GM06990 (cell line): Measurements from ENCODE around the gene TMPRSS3.

ENCODE experiments used
- DNase-seq: peaks from one replicate; pipeline ENCODE4 v3.0.0-alpha.2; 2011; ENCODE audit not compliant: insufficient read length; ENCODE audit errors: extremely low read depth
- H3K27me3 ChIP-seq: replicated peaks from 2 replicates; pipeline ENCODE4 v1.6.0; 2011; ENCODE audit warnings: low read length; ENCODE audit not compliant: control insufficient read depth, insufficient read depth
- H3K36me3 ChIP-seq: 2 replicates; pipeline ENCODE4 v1.5.1; 2011; ENCODE audit warnings: low read length; ENCODE audit not compliant: control insufficient read depth, insufficient read depth
- H3K4me3 ChIP-seq: replicated peaks from 2 replicates; pipeline ENCODE4 v1.5.1; 2011; ENCODE audit warnings: low read depth, mild to moderate bottlenecking, control low read depth, low read length
- TF ChIP-seq, protein P1 (sequence below): IDR thresholded peaks from 2 replicates; pipeline ENCODE4 v1.5.1; 2011; ENCODE audit warnings: low read length, control low read depth, mild to moderate bottlenecking, inconsistent platforms; ENCODE audit not compliant: insufficient read depth, poor library complexity, severe bottlenecking

TMPRSS3 gene

GRCh38 chr21:42390696-42391095 is 5.2 kb downstream of the TMPRSS3 start:
- Histone ChIP-seq H3K27me3 (no peaks in the 10 kb centered on the region), H3K4me3 (no peak overlapping the region), H3K36me3 (no peaks in the 10 kb centered on the region)
- no peak for DNase-seq
- TF ChIP-seq, protein P1, sequence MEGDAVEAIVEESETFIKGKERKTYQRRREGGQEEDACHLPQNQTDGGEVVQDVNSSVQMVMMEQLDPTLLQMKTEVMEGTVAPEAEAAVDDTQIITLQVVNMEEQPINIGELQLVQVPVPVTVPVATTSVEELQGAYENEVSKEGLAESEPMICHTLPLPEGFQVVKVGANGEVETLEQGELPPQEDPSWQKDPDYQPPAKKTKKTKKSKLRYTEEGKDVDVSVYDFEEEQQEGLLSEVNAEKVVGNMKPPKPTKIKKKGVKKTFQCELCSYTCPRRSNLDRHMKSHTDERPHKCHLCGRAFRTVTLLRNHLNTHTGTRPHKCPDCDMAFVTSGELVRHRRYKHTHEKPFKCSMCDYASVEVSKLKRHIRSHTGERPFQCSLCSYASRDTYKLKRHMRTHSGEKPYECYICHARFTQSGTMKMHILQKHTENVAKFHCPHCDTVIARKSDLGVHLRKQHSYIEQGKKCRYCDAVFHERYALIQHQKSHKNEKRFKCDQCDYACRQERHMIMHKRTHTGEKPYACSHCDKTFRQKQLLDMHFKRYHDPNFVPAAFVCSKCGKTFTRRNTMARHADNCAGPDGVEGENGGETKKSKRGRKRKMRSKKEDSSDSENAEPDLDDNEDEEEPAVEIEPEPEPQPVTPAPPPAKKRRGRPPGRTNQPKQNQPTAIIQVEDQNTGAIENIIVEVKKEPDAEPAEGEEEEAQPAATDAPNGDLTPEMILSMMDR: no peak

DNA sequence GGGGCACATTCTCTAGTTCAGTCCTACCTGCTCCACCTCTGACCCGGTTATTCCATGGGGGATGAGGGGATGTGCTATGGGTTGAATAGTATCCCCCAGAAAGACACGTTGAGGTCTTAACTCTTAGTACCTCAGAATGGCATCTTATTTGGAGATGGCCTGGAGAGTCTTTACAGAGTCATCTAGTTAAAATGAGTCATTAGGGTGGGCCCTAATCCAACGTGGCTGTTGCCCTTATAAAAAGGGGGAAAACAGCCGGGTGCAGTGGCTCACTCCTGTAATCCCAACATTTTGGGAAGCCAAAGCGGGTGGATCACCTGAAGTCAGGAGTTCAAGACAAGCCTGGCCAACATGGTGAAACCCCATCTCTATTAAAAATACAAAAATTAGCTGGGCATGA is 5.7 kb downstream of the TMPRSS3 start:
- no peak overlapping the region for H3K4me3 ChIP-seq
- H3K36me3 ChIP-seq: no peaks in the 10 kb centered on the region
- H3K27me3 ChIP-seq: no peaks in the 10 kb centered on the region

DNA sequence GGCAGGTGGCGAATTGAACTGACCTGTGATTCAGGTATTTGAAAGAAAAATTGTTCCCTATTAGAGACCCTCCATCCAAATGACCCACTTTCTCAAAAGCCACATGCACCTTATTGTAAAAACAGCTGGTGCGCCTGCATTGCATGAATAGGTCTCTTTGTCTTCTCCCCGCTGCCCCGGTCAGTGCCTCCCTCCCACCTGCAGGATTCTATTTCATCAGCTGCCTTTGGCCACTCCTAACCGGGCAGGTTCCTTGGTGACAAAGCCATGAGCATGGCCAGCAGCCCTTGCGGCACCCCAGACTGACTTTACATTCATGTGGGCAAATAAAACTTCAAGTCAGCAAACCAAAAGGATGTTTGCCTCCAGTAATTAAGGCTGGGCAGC is 6.4 kb downstream of the TMPRSS3 start:
- TF ChIP-seq, protein P1: no peak
- no peak for DNase-seq
- no peaks in the 10 kb centered on the region for H3K36me3 ChIP-seq
- H3K4me3 ChIP-seq: no peak overlapping the region
- no peaks in the 10 kb centered on the region for H3K27me3 ChIP-seq

More for the DNA sequence above, 5.7 kb downstream of the TMPRSS3 start:
- TF ChIP-seq, protein P1: no peak
- DNase-seq: no peak

DNA sequence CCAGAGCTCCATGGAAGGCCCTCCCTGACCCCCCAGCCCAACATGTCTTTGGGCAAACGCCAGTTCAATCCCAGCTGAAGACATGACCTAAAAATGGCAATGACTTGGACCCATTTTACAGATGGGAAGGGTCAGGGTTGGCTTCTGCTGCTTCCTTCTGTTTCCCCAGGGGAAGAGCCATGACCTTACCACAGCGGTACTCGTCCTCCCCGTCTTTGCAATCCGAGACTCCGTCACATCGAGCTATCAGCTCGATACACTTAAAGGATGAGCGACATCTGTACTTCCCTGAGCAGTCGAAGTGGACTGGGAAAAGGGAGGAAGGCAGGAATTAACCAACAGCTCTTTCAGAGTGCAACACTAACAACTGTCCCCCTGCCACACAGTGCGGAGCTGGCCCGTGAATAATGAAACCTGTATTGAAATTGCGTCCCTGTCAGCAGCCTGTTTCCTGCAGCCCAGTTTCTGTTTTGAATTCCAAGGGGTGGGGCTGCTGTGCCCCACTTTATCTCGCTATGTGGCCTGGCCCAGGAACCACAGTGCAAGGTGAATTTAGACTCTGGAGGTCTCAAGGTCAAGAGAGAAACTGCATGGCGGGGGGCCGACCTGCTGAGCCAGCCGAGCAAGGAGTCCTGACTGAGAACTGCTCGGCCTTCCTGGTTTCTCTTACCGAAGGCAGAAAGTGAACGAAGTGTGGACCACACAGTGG is 7.0 kb downstream of the TMPRSS3 start:
- Histone ChIP-seq H3K36me3 (no peaks in the 10 kb centered on the region), H3K27me3 (no peaks in the 10 kb centered on the region), H3K4me3 (no peak overlapping the region)
- TF ChIP-seq, protein P1: no peak
- no peak for DNase-seq

GRCh38 chr21:42387843-42388340 is 8.0 kb downstream of the TMPRSS3 start:
- TF ChIP-seq, protein P1: no peak
- DNase-seq: no peak
- Histone ChIP-seq H3K27me3 (no peaks in the 10 kb centered on the region), H3K4me3 (no peak overlapping the region), H3K36me3 (no peaks in the 10 kb centered on the region)

- Histone ChIP-seq H3K4me3 (no peak overlapping the region), H3K36me3 (no peaks in the 10 kb centered on the region), H3K27me3 (no peaks in the 10 kb centered on the region)
- no peak for DNase-seq
- TF ChIP-seq, protein P1: no peak
Measured at GRCh38 chr21:42387164-42387563, 8.7 kb downstream of the TMPRSS3 start.
